H1 (cell line): Measurements from ENCODE around the gene APBB3. TPM values are rescaled to one million over a fixed set of nuclear protein-coding genes. Genes with fewer than 3 reads are reported as not detected.

Experiments used
- CHD1 ChIP-seq: IDR thresholded peaks from 2 replicates; pipeline ENCODE4 v1.6.1; 2012; ENCODE audit warnings: low read depth, low read length, improper control_type of control experiment
- CTBP2 ChIP-seq: IDR thresholded peaks from 2 replicates; pipeline ENCODE4 v1.7.0; 2011; ENCODE audit warnings: borderline replicate concordance, mild to moderate bottlenecking, moderate library complexity, mixed read lengths, low read length; ENCODE audit not compliant: insufficient read depth, insufficient read length
- SIX5 ChIP-seq: IDR thresholded peaks from 2 replicates; pipeline ENCODE4 v1.6.1; 2011; ENCODE audit warnings: mild to moderate bottlenecking, low read depth, low read length
- polyA plus RNA-seq, 7 experiments: library from polyadenylated mRNA; depleted of rRNA in 3 of 7; stranded (reverse) in 5 of 7; unstranded in 2 of 7; fragments of >200 nt in 5 of 7; fragments of 200-250 nt in 2 of 7; gene quantifications; 1 replicate in 5 of 7; 2 replicates in 1 of 7; 4 replicates in 1 of 7; pipeline versions ENCODE4 v1.2.1 to v1.2.3, GENCODE V29; 2011 to 2013; ENCODE audit warnings: missing spikeins in 2 of 7, mixed read lengths in 2 of 7
- total RNA-seq: library from RNA; stranded (reverse); fragmentation: NEBNext Ultra II Directional; extraction: Animal tissue kit (Norgen Biotek cat#: 25700); gene quantifications from 2 replicates; pipeline ENCODE4 v1.2.1, GENCODE V29; 2021
- TF ChIP-seq, protein P1 (sequence below): IDR thresholded peaks from 2 replicates; pipeline ENCODE4 v1.6.1; 2011; ENCODE audit warnings: low read depth, mild to moderate bottlenecking, low read length; ENCODE audit not compliant: insufficient read depth

The APBB3 gene
- total and polyA plus RNA-seq, 2 of the 8 experiments (the other 6 are each of a cell fraction or from before 2014, with no cell fraction given): 16.0 to 21.9 TPM

DNA sequence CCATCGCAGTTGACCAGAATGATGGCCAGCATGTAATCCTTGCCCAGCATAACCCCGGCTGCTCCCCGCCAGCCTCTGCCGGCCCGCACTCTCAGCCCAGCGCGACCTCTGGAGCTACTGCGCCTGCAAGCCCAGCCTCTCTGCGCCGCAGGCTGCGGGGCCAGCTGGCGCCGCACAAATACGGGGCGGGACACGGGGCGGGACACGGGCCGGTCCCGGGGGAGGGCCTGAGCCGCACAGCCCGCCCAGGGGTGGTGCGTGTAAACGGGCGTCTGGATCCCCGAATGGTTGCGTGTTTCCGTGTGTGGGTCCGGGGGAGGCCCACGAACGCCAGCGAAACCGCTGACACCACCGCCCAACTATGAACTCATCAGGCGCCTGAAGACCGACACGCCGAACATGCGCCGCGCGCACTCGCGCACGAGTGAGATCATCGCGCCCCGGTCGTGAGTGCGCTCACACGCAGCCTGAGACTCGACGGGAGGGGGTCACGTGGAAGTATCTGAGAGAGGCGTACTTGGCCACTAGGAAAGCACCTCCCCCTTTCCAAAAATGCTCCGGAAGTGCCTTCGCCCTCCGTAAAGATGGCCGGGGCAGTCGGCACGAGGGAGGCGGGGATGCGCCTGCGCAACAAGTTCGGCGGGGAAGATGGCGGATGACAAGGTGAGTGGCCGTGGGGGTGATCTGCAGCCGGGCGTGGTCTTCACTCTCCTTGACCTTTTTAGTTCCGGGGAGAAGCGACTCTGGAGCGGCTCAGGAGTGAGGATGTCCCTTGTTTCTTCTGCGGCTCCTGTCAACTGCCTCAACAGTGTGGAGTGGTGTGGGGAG, at the start of gene APBB3, which contains the start of gene SLC35A4 (continued):
- TF ChIP-seq, protein P1, sequence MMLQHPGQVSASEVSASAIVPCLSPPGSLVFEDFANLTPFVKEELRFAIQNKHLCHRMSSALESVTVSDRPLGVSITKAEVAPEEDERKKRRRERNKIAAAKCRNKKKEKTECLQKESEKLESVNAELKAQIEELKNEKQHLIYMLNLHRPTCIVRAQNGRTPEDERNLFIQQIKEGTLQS: 0 out of 2 replicates have a peak, but pooled peaks have one; percentile 30
- TF ChIP-seq CTBP2 (no peak), SIX5 (no peak), CHD1 (no peak)
